Smooth muscle cell (in vitro differentiated cells): ENCODE results near the gene TANC1. TPM values are rescaled to one million over a fixed set of nuclear protein-coding genes. Genes with fewer than 3 reads are reported as not detected.

Source experiments
- DNase-seq: peaks from one replicate; lab custom pipeline; 2025; ENCODE audit not compliant: unreplicated experiment; lab: John Stamatoyannopoulos, UW
- H2AFZ ChIP-seq: fragments of 200-600 bp; sonication (generic); 2 replicates; pipeline ENCODE4 v1.6.0; 2016; ENCODE audit warnings: antibody characterized with exemption, low read depth, mild to moderate bottlenecking
- H3F3A ChIP-seq: fragments of 200-600 bp; sonication (generic); 2 replicates; pipeline ENCODE4 v1.6.0; 2017; ENCODE audit warnings: antibody characterized with exemption, low read depth
- H3K27ac ChIP-seq: fragments of 200-600 bp; sonication (generic); 2 replicates; pipeline ENCODE4 v1.5.1; 2016; ENCODE audit warnings: low read depth, mild to moderate bottlenecking
- H3K27me3 ChIP-seq: fragments of 200-600 bp; sonication (generic); 2 replicates; pipeline ENCODE4 v1.6.1; 2016; ENCODE audit warnings: low read depth, mild to moderate bottlenecking
- H3K36me3 ChIP-seq: fragments of 200-600 bp; sonication (generic); 2 replicates; pipeline ENCODE4 v1.5.1; 2016; ENCODE audit warnings: low read depth
- H3K4me1 ChIP-seq: fragments of 200-600 bp; sonication (generic); 2 replicates; pipeline ENCODE4 v1.5.1; 2016; ENCODE audit warnings: low read depth
- H3K4me2 ChIP-seq: fragments of 200-600 bp; sonication (generic); 2 replicates; pipeline ENCODE4 v1.6.0; 2016; ENCODE audit warnings: mild to moderate bottlenecking
- H3K4me3 ChIP-seq: fragments of 200-600 bp; sonication (generic); 2 replicates; pipeline ENCODE4 v1.5.1; 2016; ENCODE audit warnings: mild to moderate bottlenecking
- H3K79me2 ChIP-seq: fragments of 200-600 bp; sonication (generic); 2 replicates; pipeline ENCODE4 v1.6.0; 2016; ENCODE audit warnings: low read depth, mild to moderate bottlenecking
- H3K9ac ChIP-seq: fragments of 200-600 bp; sonication (generic); 2 replicates; pipeline ENCODE4 v1.6.0; 2016; ENCODE audit warnings: low read depth
- H3K9me3 ChIP-seq: fragments of 200-600 bp; sonication (generic); replicated peaks from 2 replicates; pipeline ENCODE4 v1.5.1; 2016; ENCODE audit warnings: low read depth
- H4K20me1 ChIP-seq: fragments of 200-600 bp; sonication (generic); 2 replicates; pipeline ENCODE4 v1.6.0; 2016; ENCODE audit warnings: low read depth
- WGBS: methylation state at CpG from one replicate; pipeline ENCODE4 v1.1.7; 2016; ENCODE audit warnings: low lambda C conversion rate; 5-methylcytosine and 5-hydroxymethylcytosine counted together
- polyA plus RNA-seq: library from polyadenylated mRNA; unstranded; fragments of >200 nt; fragmentation: Nextera tagmentation; extraction: Ambion mirVana; gene quantifications from 2 replicates; pipeline ENCODE4 v1.2.1, GENCODE V29; 2016
- total RNA-seq: library from RNA; depleted of rRNA; stranded (reverse); fragments of >200 nt; gene quantifications from 2 replicates; pipeline ENCODE4 v1.2.3, GENCODE V29; 2014
- TF ChIP-seq, protein P1 (sequence below): fragments of 200-600 bp; sonication (generic); IDR thresholded peaks from 2 replicates; pipeline ENCODE4 v1.5.1; 2017; ENCODE audit warnings: borderline replicate concordance, mild to moderate bottlenecking, antibody characterized with exemption; ENCODE audit not compliant: insufficient read depth, poor library complexity, severe bottlenecking

The TANC1 gene
- total and polyA plus RNA-seq, 2 experiments from 2014 or later = 9.1 to 30.8 TPM

DNA sequence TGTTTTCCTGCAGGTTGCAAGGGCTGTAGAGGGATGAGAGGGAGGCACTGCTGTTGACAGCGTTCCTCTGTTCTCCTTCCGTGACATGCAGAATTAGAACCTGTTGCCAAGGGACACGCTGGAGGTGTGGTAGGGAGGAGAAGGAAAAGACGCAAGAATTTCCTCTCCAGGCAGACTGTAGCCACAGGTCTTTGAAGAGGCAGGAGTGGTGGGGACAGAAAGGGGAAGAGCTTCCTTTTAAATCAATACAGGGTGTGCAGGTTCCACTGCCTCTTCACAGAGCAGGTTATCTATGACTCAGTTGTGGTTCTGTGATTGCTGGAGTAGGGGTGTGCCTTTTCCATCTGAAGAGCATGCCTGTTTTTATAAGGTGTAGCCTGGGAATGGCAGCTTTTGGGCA is 185.0 kb downstream of the TANC1 start:
- Histone ChIP-seq H3K9ac (no peak overlapping the region), H3K79me2 (no peaks in the 10 kb centered on the region), H3K36me3 (no peaks in the 10 kb centered on the region), H3K4me2 (peak overlapping the region; percentile 34), H3K4me3 (no peak overlapping the region), H3K27ac (peak overlapping the region; percentile 43), H3K9me3 (no peaks in the 10 kb centered on the region), H3F3A (peaks cover 22% of the 10 kb centered on the region), H3K4me1 (peaks cover 60% of the 10 kb centered on the region), H3K27me3 (no peaks in the 10 kb centered on the region), H4K20me1 (no peaks in the 10 kb centered on the region), H2AFZ (no peak overlapping the region)
- TF ChIP-seq, protein P1, sequence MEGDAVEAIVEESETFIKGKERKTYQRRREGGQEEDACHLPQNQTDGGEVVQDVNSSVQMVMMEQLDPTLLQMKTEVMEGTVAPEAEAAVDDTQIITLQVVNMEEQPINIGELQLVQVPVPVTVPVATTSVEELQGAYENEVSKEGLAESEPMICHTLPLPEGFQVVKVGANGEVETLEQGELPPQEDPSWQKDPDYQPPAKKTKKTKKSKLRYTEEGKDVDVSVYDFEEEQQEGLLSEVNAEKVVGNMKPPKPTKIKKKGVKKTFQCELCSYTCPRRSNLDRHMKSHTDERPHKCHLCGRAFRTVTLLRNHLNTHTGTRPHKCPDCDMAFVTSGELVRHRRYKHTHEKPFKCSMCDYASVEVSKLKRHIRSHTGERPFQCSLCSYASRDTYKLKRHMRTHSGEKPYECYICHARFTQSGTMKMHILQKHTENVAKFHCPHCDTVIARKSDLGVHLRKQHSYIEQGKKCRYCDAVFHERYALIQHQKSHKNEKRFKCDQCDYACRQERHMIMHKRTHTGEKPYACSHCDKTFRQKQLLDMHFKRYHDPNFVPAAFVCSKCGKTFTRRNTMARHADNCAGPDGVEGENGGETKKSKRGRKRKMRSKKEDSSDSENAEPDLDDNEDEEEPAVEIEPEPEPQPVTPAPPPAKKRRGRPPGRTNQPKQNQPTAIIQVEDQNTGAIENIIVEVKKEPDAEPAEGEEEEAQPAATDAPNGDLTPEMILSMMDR = no peak
- no peak for DNase-seq
- WGBS = 77% methylated on average over 4 of the region's 4 CpGs

DNA sequence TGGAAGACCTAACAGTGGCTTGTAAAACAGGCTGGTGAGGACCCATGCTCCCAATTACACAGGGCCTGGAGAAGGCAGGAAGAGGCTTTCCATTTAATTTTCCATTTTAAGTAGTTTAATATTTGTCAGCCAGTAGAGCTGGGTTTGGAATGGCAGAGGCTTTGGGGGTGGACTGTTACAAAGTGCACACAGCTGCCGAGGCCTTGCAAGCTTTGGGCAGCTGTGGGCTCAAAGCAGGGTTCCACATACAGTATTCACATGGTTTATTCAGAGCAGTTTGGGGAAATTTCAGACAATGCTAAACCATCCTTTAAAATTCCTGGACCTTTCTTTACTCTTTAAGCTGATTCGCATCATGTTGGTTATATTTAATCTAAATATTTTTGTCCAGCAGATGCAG is 185.5 kb downstream of the TANC1 start:
- H2AFZ ChIP-seq = no peak overlapping the region
- peak overlapping the region; percentile 34 for H3K4me2 ChIP-seq
- H3K9me3 ChIP-seq = no peaks in the 10 kb centered on the region
- no peak overlapping the region for H3K4me3 ChIP-seq
- no peaks in the 10 kb centered on the region for H3K36me3 ChIP-seq
- H3F3A ChIP-seq = peaks cover 22% of the 10 kb centered on the region
- peak overlapping the region; percentile 43 for H3K27ac ChIP-seq
- no peak for DNase-seq
- H3K4me1 ChIP-seq = peaks cover 60% of the 10 kb centered on the region
- 73% methylated on average over 2 of the region's 2 CpGs for WGBS
- no peaks in the 10 kb centered on the region for H4K20me1 ChIP-seq
- H3K79me2 ChIP-seq = no peaks in the 10 kb centered on the region
- no peaks in the 10 kb centered on the region for H3K27me3 ChIP-seq
- TF ChIP-seq, protein P1 = no peak
- H3K9ac ChIP-seq = no peak overlapping the region

GRCh38 chr2:159154366-159154765 is 185.9 kb downstream of the TANC1 start:
- Histone ChIP-seq H3F3A (peaks cover 22% of the 10 kb centered on the region), H3K9ac (no peak overlapping the region), H3K4me1 (peaks cover 60% of the 10 kb centered on the region), H3K9me3 (no peaks in the 10 kb centered on the region), H3K4me3 (no peak overlapping the region), H3K4me2 (peak overlapping the region; percentile 34), H3K27ac (peak overlapping the region; percentile 43), H2AFZ (no peak overlapping the region), H3K36me3 (no peaks in the 10 kb centered on the region), H4K20me1 (no peaks in the 10 kb centered on the region), H3K79me2 (no peaks in the 10 kb centered on the region), H3K27me3 (no peaks in the 10 kb centered on the region)
- TF ChIP-seq, protein P1 = no peak
- WGBS = 71% methylated on average over 1 of the region's 1 CpG
- no peak for DNase-seq

DNA sequence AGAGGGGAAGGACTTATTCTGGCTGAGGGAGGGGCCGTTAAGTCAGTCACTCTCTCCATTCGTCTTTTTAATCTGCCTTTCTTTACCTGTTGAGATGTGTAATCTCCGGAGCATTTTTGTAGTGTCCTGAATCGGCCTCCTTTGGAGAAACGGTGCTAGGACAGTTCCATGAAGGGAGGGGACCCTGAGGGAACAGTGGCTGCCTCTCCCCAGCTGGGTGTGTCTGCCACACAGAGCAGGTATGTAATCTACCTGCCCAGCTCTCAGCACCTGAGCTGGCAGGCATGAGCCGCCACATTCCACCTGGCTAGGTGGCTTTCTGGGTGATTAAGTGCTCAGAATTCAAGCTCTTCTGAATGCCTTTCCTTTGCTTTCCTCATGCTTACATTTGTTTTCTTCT is 186.9 kb downstream of the TANC1 start:
- TF ChIP-seq, protein P1 = no peak
- no peaks in the 10 kb centered on the region for H3K27me3 ChIP-seq
- H2AFZ ChIP-seq = no peak overlapping the region
- H3K9ac ChIP-seq = no peak overlapping the region
- peaks cover 22% of the 10 kb centered on the region for H3F3A ChIP-seq
- peaks cover 54% of the 10 kb centered on the region for H3K4me1 ChIP-seq
- H3K79me2 ChIP-seq = no peaks in the 10 kb centered on the region
- H3K4me3 ChIP-seq = no peak overlapping the region
- DNase-seq = no peak
- WGBS = 67% methylated on average over 6 of the region's 6 CpGs
- H3K9me3 ChIP-seq = no peaks in the 10 kb centered on the region
- H3K4me2 ChIP-seq = no peak overlapping the region
- no peaks in the 10 kb centered on the region for H4K20me1 ChIP-seq
- no peaks in the 10 kb centered on the region for H3K36me3 ChIP-seq
- peak overlapping the region; percentile 43 for H3K27ac ChIP-seq
